ENCODE measurements around the gene DAPK2.

DAPK2 gene

GRCh38 chr15:64010719-64011118, 35.6 kb downstream of the DAPK2 start:
- peak; percentile 63 for TF ChIP-seq FOXP2 (optimal IDR thresholded peaks at IDR 0.05; ENCODE audit: borderline replicate concordance, extremely low read depth, extremely low read length, insufficient read depth)
- TF ChIP-seq, protein P1, sequence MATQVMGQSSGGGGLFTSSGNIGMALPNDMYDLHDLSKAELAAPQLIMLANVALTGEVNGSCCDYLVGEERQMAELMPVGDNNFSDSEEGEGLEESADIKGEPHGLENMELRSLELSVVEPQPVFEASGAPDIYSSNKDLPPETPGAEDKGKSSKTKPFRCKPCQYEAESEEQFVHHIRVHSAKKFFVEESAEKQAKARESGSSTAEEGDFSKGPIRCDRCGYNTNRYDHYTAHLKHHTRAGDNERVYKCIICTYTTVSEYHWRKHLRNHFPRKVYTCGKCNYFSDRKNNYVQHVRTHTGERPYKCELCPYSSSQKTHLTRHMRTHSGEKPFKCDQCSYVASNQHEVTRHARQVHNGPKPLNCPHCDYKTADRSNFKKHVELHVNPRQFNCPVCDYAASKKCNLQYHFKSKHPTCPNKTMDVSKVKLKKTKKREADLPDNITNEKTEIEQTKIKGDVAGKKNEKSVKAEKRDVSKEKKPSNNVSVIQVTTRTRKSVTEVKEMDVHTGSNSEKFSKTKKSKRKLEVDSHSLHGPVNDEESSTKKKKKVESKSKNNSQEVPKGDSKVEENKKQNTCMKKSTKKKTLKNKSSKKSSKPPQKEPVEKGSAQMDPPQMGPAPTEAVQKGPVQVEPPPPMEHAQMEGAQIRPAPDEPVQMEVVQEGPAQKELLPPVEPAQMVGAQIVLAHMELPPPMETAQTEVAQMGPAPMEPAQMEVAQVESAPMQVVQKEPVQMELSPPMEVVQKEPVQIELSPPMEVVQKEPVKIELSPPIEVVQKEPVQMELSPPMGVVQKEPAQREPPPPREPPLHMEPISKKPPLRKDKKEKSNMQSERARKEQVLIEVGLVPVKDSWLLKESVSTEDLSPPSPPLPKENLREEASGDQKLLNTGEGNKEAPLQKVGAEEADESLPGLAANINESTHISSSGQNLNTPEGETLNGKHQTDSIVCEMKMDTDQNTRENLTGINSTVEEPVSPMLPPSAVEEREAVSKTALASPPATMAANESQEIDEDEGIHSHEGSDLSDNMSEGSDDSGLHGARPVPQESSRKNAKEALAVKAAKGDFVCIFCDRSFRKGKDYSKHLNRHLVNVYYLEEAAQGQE (IDR thresholded peaks at IDR 0.05; ENCODE audit: insufficient read depth in 1 of 2, low read depth in 2 of 2, low read length in 2 of 2) = no peak

- no peak for TF ChIP-seq SIN3A (IDR thresholded peaks at IDR 0.05; ENCODE audit: borderline replicate concordance, insufficient read depth, low read length)
- no peak for TF ChIP-seq TAF1 (IDR thresholded peaks at IDR 0.05; ENCODE audit: borderline replicate concordance, insufficient read depth, low read length)
- TF ChIP-seq, protein P1 (IDR thresholded peaks at IDR 0.05; ENCODE audit: insufficient read depth in 1 of 2, low read depth in 2 of 2, low read length in 2 of 2) = no peak
- no peak for TF ChIP-seq FOXP2 (optimal IDR thresholded peaks at IDR 0.05; ENCODE audit: borderline replicate concordance, extremely low read depth, extremely low read length, insufficient read depth)
- no peak for TF ChIP-seq POLR2AphosphoS5 (IDR thresholded peaks at IDR 0.05; ENCODE audit: low read depth, low read length)
Observed at GRCh38 chr15:64009798-64010261, 36.5 kb downstream of the DAPK2 start.

DNA sequence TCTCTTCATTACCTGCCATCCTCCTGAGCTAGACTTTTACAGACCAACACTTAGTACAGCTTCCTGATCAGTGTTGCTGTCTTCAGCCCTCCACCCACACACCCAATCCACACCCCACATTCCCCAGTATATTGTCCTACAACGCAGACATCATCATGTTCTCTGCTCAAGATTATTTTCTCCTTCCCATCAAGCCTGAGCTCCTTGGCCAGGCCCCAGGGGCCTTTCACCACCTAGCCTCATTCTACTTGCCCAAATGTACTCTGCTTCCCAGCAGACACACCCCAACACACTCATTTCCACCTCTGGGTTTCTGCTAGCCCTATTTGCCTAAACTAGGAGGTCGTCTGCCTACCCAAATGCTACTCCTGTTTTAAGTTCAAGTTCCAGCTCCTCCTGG, 37.0 kb downstream of the DAPK2 start:
- TF ChIP-seq POLR2AphosphoS5 (IDR thresholded peaks at IDR 0.05; ENCODE audit: low read depth, low read length) = no peak

- TF ChIP-seq TAF1 (IDR thresholded peaks at IDR 0.05; ENCODE audit: borderline replicate concordance, insufficient read depth, low read length) (no peak), SIN3A (IDR thresholded peaks at IDR 0.05; ENCODE audit: borderline replicate concordance, insufficient read depth, low read length) (no peak), POLR2AphosphoS5 (IDR thresholded peaks at IDR 0.05; ENCODE audit: low read depth, low read length) (no peak), FOXP2 (optimal IDR thresholded peaks at IDR 0.05; ENCODE audit: borderline replicate concordance, extremely low read depth, extremely low read length, insufficient read depth) (no peak)
- TF ChIP-seq, protein P1 (IDR thresholded peaks at IDR 0.05; ENCODE audit: insufficient read depth in 1 of 2, low read depth in 2 of 2, low read length in 2 of 2) = no peak
Observed at GRCh38 chr15:64008177-64008576, 38.1 kb downstream of the DAPK2 start.

GRCh38 chr15:64006642-64007041, 39.6 kb downstream of the DAPK2 start:
- TF ChIP-seq POLR2AphosphoS5 (IDR thresholded peaks at IDR 0.05; ENCODE audit: low read depth, low read length) = no peak
- TF ChIP-seq SIN3A (IDR thresholded peaks at IDR 0.05; ENCODE audit: borderline replicate concordance, insufficient read depth, low read length) = no peak
- TF ChIP-seq FOXP2 (optimal IDR thresholded peaks at IDR 0.05; ENCODE audit: borderline replicate concordance, extremely low read depth, extremely low read length, insufficient read depth) = no peak
- TF ChIP-seq, protein P1 (IDR thresholded peaks at IDR 0.05; ENCODE audit: insufficient read depth in 1 of 2, low read depth in 2 of 2, low read length in 2 of 2) = no peak
- no peak for TF ChIP-seq TAF1 (IDR thresholded peaks at IDR 0.05; ENCODE audit: borderline replicate concordance, insufficient read depth, low read length)

All from PFSK-1 (cell line).